HG03520 (cell line): ENCODE results near the gene KBTBD6.
"Not testable (repeated sequence)": the region's sequence is repeated elsewhere in the genome, so short reads cannot be mapped to it uniquely, and the experiment has no call there.

ENCODE experiments used
- ATAC-seq: cut with Tn5 transposase; IDR thresholded peaks from one replicate; pipeline ENCODE4 v1.9.1; 2021; ENCODE audit warnings: mild to moderate bottlenecking, moderate library complexity; ENCODE audit not compliant: unreplicated experiment

Gene KBTBD6, protein sequence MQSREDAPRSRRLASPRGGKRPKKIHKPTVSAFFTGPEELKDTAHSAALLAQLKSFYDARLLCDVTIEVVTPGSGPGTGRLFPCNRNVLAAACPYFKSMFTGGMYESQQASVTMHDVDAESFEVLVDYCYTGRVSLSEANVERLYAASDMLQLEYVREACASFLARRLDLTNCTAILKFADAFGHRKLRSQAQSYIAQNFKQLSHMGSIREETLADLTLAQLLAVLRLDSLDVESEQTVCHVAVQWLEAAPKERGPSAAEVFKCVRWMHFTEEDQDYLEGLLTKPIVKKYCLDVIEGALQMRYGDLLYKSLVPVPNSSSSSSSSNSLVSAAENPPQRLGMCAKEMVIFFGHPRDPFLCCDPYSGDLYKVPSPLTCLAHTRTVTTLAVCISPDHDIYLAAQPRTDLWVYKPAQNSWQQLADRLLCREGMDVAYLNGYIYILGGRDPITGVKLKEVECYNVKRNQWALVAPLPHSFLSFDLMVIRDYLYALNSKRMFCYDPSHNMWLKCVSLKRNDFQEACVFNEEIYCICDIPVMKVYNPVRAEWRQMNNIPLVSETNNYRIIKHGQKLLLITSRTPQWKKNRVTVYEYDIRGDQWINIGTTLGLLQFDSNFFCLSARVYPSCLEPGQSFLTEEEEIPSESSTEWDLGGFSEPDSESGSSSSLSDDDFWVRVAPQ

DNA sequence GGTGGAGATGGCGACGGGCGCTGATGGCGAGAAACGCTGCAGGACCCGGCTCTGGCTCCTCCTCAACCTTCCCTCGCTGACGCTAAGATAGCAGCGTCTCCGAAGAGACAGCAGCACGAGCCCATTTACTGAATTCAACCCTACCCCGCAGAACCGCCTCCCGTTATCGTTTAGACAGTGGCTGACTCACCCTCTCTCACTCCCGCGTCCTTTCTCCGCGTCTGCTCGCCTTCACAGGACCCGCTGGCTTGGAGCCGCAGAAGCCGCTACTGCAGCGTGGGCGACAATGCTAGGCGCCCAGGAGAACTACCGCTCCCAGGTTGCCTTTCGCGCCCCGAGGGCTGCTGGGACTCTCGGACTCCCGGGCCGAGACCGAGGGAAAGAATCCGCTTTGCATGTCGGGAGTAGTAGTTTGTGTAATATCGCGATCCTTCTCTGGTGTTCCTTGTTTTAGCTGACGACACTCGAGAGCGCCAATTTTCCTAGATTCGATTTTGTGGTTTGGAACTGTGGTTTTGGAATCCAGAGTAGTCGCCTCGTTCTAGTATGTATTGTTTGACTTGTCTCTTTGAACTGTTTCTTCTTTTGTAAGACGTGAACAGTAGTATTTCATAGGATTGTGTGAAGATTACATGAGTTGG, at the start of gene KBTBD6:
TSS of gene KBTBD6 (minus strand) at position 291 of the 641 bp plus-strand sequence. CDS start 291 bp downstream, outside the sequence.
- ATAC-seq, result peak; percentile 96

DNA sequence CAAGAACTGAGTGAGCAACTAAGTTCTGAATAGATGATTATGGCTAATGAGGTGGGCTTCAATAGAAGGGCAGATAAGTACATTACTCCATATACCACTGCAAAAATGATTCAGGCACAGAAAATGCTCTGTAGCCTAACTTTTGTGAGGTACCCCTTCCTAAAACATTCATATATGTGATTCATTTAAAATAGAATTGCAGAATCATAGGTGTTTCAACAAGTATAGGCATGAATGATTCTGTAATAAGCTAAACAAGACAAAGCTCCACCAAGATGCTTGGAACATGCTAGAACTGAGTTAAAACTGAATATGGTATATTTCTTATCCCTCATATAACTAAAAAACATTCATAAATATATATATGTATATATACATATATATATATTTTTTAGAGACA, 49.6 kb upstream of the KBTBD6 start:
- ATAC-seq, result no peak

DNA sequence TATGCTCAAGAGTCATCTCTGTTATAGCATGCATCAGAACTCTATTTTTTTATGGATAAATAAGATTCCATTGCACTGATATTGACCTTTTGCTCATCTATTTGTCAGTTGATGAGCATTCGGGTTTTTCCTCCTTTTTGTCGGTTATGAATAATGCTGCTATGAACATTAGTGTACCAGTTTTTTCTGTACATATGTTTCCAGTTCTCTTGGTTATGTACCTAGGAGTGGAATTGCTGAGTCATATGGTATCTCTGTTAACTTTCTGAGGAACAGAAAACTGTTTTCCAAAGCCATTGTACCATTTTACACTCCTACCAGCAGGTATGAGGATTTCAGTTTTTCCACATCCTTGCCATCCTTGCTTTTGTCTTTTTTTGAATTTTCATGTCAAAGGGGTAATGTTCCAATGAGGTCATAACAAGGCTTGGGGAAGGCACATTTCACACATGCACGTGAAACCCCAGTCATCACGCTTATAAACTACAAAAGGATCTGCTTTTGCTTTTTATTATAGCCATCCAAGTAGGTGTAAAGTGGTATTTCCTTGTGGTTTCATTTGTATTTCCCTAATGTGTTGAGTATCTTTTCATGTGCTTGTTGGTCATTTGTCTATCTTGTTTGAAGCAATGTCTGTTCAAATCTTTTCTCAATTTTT, 47.1 kb upstream of the KBTBD6 start:
- ATAC-seq, result no peak

DNA sequence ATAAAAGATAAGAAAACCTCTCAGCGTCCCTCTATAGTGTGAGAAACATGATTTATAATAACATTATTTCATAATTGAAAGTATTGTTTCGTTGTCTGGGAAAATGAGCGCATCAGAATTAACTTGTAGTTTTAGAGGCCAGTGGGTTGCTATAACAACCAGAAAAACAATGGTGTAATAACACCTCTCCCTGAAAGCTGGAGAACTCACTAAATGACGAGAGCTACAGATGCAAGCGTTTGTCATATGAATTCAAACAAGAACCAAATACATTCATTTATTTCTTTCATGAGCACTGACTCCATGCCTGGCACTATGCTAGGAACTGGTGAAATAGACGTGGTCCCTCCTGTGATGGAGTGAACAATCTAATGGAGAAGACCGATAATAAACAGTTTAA, 45.4 kb upstream of the KBTBD6 start:
- ATAC-seq, result no peak

DNA sequence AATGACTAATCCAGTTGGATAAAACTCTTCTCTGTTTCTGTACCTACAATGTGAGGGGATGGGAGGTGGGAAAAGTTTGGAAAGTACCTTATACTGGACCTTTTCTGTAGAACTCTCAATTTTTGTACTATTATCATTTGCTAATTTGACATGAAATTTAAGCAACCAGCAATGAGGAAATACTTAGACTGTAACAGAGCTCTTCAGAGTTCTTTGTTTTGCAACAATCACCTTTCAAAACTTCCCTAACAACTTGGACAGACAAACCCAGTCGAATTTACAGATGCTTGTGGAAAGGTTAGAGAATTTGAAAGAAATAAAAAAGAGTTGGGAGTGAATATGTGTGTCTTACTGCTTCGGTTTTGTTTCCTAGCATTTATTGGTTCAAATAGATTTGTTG, 45.0 kb upstream of the KBTBD6 start:
- ATAC-seq, result no peak

DNA sequence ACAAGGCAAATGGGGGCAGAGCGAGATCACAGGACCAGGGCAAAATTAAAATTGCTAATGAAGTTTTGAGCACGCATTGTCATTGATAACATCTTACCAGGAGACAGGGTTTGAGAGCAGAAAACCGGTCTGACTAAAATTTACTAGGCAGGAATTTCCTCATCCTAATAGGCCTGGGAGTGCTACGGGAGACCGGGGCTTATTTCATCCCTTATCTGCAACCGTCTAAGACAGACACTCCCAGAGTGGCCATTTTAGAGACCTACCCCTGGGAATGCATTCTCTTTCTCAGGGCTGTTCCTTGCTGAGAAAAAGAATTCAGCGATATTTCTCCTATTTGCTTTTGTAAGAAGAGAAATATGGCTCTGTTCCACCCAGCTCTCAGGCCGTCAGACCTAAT, 43.0 kb upstream of the KBTBD6 start:
- not testable (repeated sequence) for ATAC-seq

DNA sequence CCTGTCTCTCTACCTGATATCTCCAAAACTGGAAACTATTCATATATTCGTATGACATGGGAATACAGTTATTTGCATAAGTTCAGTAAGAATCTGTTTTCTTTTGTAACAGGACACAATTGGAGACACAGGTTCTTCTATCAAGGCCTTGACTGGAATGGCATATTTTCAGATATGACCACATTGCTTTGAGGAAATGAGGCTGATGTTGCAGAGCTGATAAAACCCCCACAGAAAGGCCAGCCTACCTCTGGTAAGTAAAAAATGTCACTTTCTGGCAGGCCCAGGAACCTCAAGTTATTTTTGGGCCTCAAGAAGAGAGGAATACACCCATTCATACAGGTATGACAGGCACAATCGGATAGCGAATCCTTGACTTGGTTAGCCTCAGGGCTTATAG, 29.5 kb upstream of the KBTBD6 start:
- ATAC-seq, result no peak

DNA sequence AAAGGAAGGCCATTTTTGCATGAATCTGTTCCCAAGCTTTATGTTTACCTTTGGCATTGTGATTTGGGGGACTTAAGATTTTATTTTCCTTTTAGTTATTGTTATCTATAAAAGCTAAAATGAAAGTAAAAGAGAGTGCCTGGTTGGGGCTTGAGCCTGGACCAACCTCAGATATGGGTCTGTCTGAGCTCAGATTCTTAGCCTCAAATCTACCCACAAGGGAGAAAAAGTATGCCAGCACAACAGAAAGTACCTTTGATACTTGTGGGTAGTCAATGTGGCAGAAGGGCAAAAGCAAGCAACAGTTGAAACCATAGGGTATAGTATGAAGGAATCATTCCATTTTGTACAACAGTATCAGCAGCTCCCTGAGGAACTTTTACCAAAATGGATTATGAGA, 26.6 kb upstream of the KBTBD6 start:
- no peak for ATAC-seq

DNA sequence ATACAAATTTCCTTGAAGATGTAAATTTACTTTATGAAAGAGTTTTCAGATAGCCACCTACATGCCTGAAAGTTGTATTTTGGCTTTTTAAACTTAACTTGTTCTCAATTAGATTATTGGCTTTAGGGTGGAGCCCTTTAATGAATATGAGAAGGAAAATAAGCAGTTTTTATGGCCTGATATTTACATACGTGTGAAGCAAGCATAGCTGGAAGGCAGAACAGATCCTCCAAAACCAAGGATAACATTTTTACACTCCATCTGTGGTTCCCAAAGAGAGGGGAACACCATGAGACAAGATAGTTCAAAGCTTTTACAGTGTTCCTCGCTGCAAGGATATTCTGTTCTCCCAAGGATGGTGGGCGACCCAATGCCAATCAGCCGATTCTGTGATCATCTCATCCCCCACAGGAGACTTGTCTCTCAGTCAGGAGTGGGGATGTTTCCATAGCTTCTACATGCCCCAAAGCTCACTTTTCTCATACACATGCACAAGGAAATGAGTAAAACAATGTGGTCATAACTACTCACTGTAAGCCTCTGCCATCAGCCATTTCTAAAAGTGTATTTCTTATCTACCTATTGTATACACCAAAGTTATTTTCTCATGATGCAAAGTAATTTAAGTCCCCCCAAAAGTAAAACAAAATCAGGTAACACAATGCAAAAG, 24.6 kb upstream of the KBTBD6 start:
- ATAC-seq, result no peak

DNA sequence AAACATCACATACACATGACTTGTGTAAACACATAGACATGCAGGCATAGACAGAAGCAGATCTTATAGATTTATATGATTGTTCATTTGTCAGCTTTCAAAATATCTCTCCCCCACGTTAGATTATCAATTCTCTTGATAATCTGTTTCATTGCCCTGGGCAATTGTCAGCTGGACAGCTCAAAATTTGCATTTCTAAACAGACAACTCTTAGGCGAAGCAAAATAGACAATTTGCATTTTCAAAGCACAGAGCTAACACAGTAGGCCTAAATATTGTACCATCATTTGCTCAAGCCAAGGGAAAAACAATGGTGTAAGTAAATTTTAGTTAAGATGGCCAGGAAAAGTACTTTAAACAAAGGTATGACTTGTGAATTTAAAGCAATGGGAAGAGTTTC, 24.0 kb upstream of the KBTBD6 start:
- ATAC-seq, result no peak

DNA sequence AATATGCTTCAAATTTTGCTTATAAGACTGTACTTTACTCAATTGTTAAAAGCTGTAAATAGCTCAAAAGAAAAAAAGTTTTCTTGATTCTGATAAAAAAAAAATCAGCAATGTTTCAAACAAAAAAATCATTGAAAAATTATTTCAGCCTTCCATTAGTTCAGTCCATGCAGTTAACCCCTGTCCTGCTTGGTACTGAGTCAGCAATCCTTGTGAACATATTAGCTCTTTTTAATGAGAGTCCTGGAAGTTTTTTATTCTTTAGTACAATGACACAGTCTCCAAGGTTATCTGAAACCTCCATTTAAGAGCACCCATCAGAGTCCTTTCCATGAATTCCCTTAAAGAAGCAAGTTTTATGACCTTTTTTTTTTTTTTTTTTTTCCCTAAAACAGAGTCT, 21.4 kb upstream of the KBTBD6 start:
- no peak for ATAC-seq

DNA sequence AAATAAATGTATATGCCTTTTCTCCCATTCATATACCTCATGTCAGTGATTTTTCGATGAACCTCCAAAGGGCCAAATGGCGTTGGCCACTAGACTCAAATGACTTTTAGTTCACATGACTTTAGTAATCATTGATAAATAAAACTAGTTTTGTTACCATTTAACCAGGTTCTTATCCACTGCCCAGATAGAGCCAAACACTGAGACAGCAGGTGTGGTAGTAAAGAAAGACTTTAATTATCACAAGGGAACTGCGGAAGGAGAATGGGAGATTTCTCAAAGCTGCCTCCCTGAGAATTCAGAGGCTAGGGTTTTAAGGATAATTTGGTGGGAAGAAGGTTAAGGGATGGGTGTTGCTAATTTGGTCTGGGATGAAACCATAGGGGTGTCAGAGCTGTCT, 19.4 kb upstream of the KBTBD6 start:
- ATAC-seq, result no peak

DNA sequence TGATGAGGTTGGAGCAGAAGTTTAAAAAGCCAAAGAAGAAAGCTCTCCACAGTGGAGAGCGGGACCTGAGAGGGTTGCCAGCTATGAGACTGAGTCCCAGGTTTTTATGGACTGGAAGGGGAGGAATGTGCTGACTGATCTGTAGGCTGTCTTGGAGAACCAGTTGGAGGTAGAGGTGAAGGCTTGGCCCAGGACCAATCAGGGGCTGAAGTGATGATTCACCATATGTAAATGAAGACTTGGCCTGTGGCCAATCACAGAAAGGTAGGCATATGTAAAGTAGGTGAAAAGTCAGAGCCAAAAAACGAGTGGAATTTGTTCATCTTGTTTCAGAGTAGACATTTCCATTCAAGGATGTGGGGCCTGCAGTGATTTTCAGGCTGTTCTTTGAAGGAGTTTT, 17.5 kb upstream of the KBTBD6 start:
- no peak for ATAC-seq

DNA sequence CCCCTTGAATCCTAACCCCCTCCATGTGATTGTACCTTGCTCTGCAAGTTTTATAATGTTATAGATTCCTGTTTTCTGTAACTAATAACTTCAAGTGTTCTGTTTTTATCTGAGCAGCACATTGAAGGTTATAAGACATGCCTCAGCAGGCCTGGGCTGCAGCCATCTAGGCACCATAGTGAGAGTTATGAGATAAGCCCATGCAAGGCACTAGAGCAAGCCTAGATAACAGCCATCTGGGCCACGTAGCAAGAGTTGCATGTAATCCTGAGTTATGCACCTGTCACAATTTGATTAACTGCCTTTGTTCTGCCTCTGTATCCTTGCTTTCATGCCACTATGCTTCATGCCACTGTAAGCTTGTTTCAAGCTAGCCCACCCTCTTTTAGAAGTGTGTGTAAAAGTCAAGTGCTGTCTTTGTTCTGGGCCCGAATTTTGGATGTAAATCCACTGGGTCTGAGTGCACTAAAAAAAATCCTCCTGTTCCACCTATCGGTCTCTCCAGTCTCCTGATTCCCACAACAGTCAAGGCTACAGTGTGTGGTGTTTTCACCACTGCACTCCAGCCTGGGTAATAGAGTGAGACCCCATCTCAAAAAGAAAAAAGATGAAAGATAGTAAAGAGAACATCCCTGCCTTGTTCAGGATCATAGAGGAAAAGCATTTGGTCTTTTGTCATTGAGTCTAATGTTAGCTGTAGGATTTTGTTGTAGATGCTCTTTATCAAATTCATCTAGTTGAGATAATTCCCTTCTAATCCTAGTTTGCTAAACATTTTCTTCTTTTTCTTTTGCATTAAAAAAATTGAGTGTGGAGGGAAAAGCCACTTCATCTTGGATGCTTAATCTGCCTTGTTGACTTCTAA, 16.0 kb upstream of the KBTBD6 start:
- no peak for ATAC-seq

DNA sequence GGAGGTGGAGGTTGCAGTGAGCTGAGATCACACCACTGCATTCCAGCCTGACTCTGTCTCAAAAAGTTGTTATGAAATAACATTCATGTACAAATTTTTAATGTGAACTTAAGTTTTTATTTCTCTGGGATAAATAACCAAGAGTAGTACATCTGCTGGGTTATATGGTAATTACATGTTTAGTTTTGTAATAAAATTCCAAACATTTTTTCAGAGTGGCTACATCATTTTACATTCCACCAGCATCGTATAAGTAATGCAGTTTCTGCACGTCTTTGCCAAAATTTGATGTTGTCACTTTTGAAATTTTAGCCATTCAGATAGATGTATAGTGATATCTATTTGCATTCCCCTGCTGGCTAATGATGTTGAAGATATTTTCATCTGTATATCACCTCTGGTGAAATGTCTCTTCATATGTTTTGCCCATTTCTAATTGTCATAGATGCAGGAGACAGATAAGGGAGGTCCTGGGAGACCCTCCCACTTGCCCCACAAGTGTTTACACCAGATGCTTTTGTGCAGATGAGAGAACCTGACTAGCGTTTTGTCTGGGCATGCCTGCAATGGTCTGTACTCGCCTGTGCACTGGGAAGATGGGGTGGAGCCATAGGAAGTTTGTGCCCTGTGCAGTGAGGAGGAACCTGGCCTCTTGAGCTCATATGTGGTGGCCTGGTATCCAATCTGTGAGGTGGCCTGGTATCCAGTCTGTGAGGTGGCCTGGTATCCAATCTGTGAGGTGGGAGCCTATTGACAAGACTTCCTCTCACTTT, 12.7 kb upstream of the KBTBD6 start:
- no peak for ATAC-seq

DNA sequence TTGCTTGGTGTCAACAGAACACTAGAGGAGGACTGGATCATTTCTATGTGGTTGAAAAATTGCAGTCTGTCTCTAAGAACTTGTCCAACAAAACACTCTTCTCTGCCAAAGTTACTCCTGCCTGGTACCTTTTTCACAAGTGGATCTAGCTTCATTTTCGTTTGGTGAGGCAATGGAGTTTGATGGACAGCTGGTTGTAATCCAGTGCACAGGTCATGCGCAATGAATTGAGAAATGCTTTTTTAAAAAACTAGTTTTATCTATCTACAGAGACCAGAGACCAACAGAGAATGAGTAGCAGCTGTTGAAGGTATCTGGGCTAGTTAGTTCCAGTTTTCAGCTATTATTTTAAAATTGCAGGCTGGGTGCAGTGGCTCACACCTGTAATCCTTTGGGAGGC, 12.0 kb upstream of the KBTBD6 start:
- ATAC-seq, result no peak

DNA sequence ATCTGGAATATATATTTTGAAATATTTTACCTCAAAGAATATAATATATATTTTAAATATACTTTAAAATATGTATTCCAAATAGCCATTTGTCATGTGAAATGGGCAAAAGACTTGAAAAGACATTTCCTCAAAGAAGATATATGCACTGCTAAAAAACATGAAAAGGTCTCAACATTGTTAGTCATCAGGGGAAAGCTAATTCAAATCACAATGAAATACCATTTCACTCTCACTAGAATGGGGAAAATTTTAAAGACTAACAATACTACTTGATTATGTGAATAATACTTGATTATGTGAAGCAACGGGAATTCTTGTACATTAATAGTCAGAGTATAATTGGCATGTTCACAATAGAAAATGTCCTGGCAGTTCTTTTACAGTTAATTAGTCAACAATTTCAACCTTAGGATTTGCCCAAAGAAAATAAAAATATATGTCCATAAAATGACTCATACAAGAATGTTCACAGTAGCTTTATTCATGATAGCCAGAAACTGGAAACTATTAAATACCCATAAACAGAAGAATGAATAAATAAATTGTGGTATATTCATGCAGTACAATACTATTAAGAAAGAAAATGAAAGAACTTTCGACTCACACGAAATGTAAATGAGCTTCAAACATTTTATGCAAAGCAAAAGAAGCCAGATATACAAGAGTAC, 6.8 kb upstream of the KBTBD6 start:
- no peak for ATAC-seq

DNA sequence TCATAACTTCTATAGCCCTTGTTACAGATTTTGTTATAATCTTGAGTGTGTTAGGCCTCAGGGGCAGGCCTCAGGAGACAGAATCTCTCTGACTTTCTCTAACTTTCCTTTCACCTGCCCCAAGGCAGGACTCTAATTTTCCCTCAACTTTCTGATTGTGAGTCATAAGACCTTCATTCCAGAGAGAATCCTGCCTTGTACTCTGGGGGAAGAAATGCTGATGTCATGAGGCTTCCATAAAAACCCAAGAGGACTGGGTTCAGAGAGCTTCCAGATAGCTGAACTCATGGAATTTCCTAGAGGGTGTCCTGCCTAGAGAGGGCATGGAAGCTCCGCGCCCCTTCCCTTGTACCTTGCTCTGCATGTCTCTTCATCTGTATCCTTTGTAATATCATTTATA, 5.3 kb upstream of the KBTBD6 start:
- ATAC-seq, result no peak

DNA sequence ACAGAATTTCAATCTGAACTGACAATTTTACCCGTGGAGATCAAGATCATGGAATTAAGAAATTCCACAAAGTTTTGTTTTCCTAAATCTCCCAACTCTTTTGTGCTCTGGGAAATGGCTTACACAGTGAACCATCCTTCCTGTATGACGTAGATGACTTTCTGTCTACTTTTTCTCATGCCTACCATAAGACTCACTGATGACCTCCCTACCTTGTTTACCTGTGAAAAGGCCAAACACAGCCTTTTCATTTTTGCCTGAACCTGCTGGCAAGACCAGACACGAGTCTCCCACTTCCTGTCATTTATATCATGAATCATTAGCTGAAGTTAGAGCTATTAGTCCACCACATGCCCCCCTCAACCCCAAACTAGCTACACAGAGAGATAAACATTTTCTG, 4.6 kb upstream of the KBTBD6 start:
- ATAC-seq, result no peak
